Measurements from ENCODE around the gene SFMBT1. TPM values are rescaled to one million over a fixed set of nuclear protein-coding genes. Genes with fewer than 3 reads are reported as not detected.

Gene SFMBT1
- total RNA-seq, 1 experiment from 2014 or later, result 11.8 TPM

DNA sequence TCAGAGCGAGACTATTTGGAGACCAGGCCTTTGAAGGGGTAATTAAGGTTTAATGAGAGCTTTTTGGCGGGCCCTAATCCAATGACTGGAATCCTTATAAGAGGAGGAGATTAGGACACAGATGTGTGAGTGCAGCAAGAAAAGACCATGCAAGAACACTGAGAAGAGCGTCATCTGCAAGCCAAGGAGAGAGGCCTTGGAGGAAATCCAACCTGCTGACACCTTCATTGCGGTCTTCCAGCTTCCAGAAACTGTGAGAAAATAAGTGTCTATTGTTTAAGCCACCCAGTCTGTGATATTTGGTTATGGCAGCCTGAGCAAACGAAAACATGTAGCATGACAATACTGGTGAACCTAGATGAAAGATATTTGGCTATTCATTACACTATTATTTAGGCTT is 188.0 kb downstream of the SFMBT1 start:
- POLR2A ChIA-PET, result no interaction called here
- BruUV-seq (replicated peaks), result no TSS peak
- Mint-ChIP-seq H3K4me1 (ENCODE audit: insufficient read depth, unreplicated experiment) (no peaks in the 10 kb centered on the region), H3K27ac (ENCODE audit: low read depth, unreplicated experiment) (no peak overlapping the region), H3K27me3 (ENCODE audit: insufficient read depth, unreplicated experiment) (no peaks in the 10 kb centered on the region), H3K36me3 (ENCODE audit: insufficient read depth, unreplicated experiment) (no peaks in the 10 kb centered on the region), H3K9me3 (ENCODE audit: unreplicated experiment) (no peaks in the 10 kb centered on the region), H3K4me3 (ENCODE audit: unreplicated experiment) (no peak overlapping the region)
- intact Hi-C loops (cut with micrococcal nuclease), result no loop called here
- no peak for DNase-seq (ENCODE audit: unreplicated experiment)
- TF ChIP-seq, protein P1, sequence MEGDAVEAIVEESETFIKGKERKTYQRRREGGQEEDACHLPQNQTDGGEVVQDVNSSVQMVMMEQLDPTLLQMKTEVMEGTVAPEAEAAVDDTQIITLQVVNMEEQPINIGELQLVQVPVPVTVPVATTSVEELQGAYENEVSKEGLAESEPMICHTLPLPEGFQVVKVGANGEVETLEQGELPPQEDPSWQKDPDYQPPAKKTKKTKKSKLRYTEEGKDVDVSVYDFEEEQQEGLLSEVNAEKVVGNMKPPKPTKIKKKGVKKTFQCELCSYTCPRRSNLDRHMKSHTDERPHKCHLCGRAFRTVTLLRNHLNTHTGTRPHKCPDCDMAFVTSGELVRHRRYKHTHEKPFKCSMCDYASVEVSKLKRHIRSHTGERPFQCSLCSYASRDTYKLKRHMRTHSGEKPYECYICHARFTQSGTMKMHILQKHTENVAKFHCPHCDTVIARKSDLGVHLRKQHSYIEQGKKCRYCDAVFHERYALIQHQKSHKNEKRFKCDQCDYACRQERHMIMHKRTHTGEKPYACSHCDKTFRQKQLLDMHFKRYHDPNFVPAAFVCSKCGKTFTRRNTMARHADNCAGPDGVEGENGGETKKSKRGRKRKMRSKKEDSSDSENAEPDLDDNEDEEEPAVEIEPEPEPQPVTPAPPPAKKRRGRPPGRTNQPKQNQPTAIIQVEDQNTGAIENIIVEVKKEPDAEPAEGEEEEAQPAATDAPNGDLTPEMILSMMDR (IDR thresholded peaks at IDR 0.05; ENCODE audit: unreplicated experiment), result no peak
- CTCF ChIA-PET, result interaction anchor here (0.6 kb wide), 2 partner anchors 8 to 204 kb away, joined by 3 to 4 read pairs; no protein-coding TSS in a partner anchor

- no peaks in the 10 kb centered on the region for H3K4me1 Mint-ChIP-seq (ENCODE audit: insufficient read depth, unreplicated experiment)
- ChIA-PET CTCF (no interaction called here), POLR2A (interaction anchor here (0.7 kb wide), 1 partner anchor 87 kb away, joined by 3 read pairs; the partner anchor contains the start of gene NEK4)
- no peaks in the 10 kb centered on the region for H3K36me3 Mint-ChIP-seq (ENCODE audit: insufficient read depth, unreplicated experiment)
- H3K27me3 Mint-ChIP-seq (ENCODE audit: insufficient read depth, unreplicated experiment), result no peaks in the 10 kb centered on the region
- H3K27ac Mint-ChIP-seq (ENCODE audit: low read depth, unreplicated experiment), result no peak overlapping the region
- BruUV-seq (replicated peaks), result no TSS peak
- intact Hi-C loops (cut with micrococcal nuclease), result no loop called here
- no peak overlapping the region for H3K4me3 Mint-ChIP-seq (ENCODE audit: unreplicated experiment)
- DNase-seq (ENCODE audit: unreplicated experiment), result no peak
- H3K9me3 Mint-ChIP-seq (ENCODE audit: unreplicated experiment), result no peaks in the 10 kb centered on the region
- TF ChIP-seq, protein P1 (IDR thresholded peaks at IDR 0.05; ENCODE audit: unreplicated experiment), result no peak
Measured at GRCh38 chr3:52857133-52857532, 188.7 kb downstream of the SFMBT1 start.

DNA sequence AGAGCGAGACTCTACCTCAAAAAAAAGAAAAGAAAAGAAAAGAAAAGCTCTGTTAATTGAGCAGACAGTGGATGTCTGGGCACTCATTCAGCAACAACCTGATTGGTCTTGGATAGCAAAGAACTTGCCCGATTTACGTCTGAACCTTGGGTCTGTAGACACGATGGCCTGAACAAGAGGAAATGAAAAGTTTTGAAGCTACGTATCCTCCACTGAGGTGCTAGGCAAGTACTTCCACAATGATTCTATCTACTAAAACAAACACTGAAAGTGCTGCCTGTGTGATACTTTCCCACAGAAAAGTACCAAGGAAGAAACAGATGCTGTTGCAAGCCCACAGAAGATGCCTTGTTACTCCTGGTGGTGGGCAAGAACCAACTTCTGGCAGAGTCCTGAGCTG is 189.2 kb downstream of the SFMBT1 start:
- CTCF ChIA-PET, result no interaction called here
- DNase-seq (ENCODE audit: unreplicated experiment), result no peak
- no peaks in the 10 kb centered on the region for H3K4me1 Mint-ChIP-seq (ENCODE audit: insufficient read depth, unreplicated experiment)
- no peaks in the 10 kb centered on the region for H3K27me3 Mint-ChIP-seq (ENCODE audit: insufficient read depth, unreplicated experiment)
- POLR2A ChIA-PET, result interaction anchor here (0.7 kb wide), 1 partner anchor 86 kb away, joined by 3 read pairs; the partner anchor contains the start of gene NEK4
- no peak overlapping the region for H3K27ac Mint-ChIP-seq (ENCODE audit: low read depth, unreplicated experiment)
- H3K36me3 Mint-ChIP-seq (ENCODE audit: insufficient read depth, unreplicated experiment), result no peaks in the 10 kb centered on the region
- no TSS peak for BruUV-seq (replicated peaks)
- intact Hi-C loops (cut with micrococcal nuclease), result no loop called here
- no peak overlapping the region for H3K4me3 Mint-ChIP-seq (ENCODE audit: unreplicated experiment)
- TF ChIP-seq, protein P1 (IDR thresholded peaks at IDR 0.05; ENCODE audit: unreplicated experiment), result no peak
- H3K9me3 Mint-ChIP-seq (ENCODE audit: unreplicated experiment), result no peaks in the 10 kb centered on the region

DNA sequence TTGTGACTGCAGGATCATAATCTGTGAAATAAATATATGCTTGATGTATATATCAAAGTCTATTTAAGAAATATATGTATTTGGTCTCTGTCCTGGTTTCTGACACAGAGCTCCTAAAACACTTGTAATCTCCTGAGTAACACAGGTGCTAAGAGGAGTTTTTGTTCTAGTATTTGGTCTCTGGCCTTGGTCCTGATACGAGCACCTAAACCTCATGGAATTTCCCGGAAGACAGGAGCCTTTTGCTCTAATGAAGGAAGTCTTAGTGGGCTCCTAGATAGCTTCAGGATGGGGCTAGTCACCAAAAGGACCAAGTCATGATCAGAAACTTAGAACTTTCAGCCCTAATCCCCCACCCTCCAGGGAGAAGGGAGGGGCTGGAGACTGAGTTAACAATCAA is 191.9 kb downstream of the SFMBT1 start:
- Mint-ChIP-seq H3K4me1 (ENCODE audit: insufficient read depth, unreplicated experiment) (no peaks in the 10 kb centered on the region), H3K27me3 (ENCODE audit: insufficient read depth, unreplicated experiment) (no peaks in the 10 kb centered on the region)
- CTCF ChIA-PET, result interaction anchor here (0.7 to 2.5 kb wide), 2 partner anchors 85 to 219 kb away, joined by 3 to 10 read pairs; no protein-coding TSS in a partner anchor

More for the DNA sequence above, 191.9 kb downstream of the SFMBT1 start:
- TF ChIP-seq, protein P1 (IDR thresholded peaks at IDR 0.05; ENCODE audit: unreplicated experiment), result no peak
- Mint-ChIP-seq H3K36me3 (ENCODE audit: insufficient read depth, unreplicated experiment) (peaks cover 7% of the 10 kb centered on the region), H3K27ac (ENCODE audit: low read depth, unreplicated experiment) (no peak overlapping the region), H3K9me3 (ENCODE audit: unreplicated experiment) (no peaks in the 10 kb centered on the region), H3K4me3 (ENCODE audit: unreplicated experiment) (no peak overlapping the region)
- POLR2A ChIA-PET, result interaction anchor here (0.5 to 0.7 kb wide), 2 partner anchors 37 to 111 kb away, joined by 3 to 4 read pairs; no protein-coding TSS in a partner anchor
- intact Hi-C loops (cut with micrococcal nuclease), result no loop called here
- BruUV-seq (replicated peaks), result no TSS peak
- DNase-seq (ENCODE audit: unreplicated experiment), result no peak

Other genes starting within 250 kb of the SFMBT1 start
- 0.58 and 2.9 TPM in 2 replicates for gene ITIH4, start 215.4 kb downstream of the SFMBT1 start, total RNA-seq (2022)
- gene MUSTN1, start 211.1 kb downstream of the SFMBT1 start, total RNA-seq (2022), result 2.3 TPM in 1 of 2 replicates, not detected in the other
- 12.0 and 12.9 TPM in 2 replicates for gene STIMATE, start 148.5 kb downstream of the SFMBT1 start, total RNA-seq (2022)
- 40.1 and 42.7 TPM in 2 replicates for gene RFT1, start 84.4 kb upstream of the SFMBT1 start, total RNA-seq (2022)
- 9.6 and 9.8 TPM in 2 replicates for gene PRKCD, start 115.1 kb upstream of the SFMBT1 start, total RNA-seq (2022)
- gene TKT, start 209.9 kb upstream of the SFMBT1 start, total RNA-seq (2022), result 179 and 326 TPM in 2 replicates

All from MCF 10A (cell line).